GM13977 (cell line): ENCODE results near the gene SLC44A4.
"Not testable (repeated sequence)": the region's sequence is repeated elsewhere in the genome, so short reads cannot be mapped to it uniquely, and the experiment has no call there.

Experiments used
- DNase-seq: peaks from one replicate; pipeline ENCODE4 v3.0.0; 2012; ENCODE audit warnings: low spot score
- CTCF ChIP-seq: IDR thresholded peaks from 2 replicates; pipeline ENCODE4 v1.5.1; 2012; ENCODE audit warnings: mild to moderate bottlenecking, control low read depth; ENCODE audit not compliant: insufficient read depth; ENCODE audit errors: extremely low read depth, missing control alignments
- in situ Hi-C: fragments of 300-500 bp; cut with MboI; formaldehyde crosslinking; loops from one replicate; pipeline ENCODE4 v1.12.0; 2022; ENCODE audit warnings: low sequenced_read_pairs, low pct_unique_long_range_greater_than_20kb, mixed read lengths, inconsistent platforms; ENCODE audit not compliant: unreplicated experiment

Gene SLC44A4

GRCh38 chr6:31907158-31907813 lies 28.5 kb upstream of the SLC44A4 start:
- DNase-seq, result no peak
- TF ChIP-seq CTCF, result no peak
- in situ Hi-C loops, result no loop called here

- in situ Hi-C loops, DNase-seq: not testable (repeated sequence)
These were observed 27.9 kb upstream of the SLC44A4 start for GRCh38 chr6:31906727-31907126.

- no peak for DNase-seq
- in situ Hi-C loops, result no loop called here
- TF ChIP-seq CTCF, result no peak
These were observed 27.3 kb upstream of the SLC44A4 start for GRCh38 chr6:31906122-31906521.

- TF ChIP-seq CTCF, result no peak
- DNase-seq, result no peak
- in situ Hi-C loops, result no loop called here
These were observed 26.2 kb upstream of the SLC44A4 start for GRCh38 chr6:31905041-31905440.

GRCh38 chr6:31903957-31904356 lies 25.2 kb upstream of the SLC44A4 start:
- no peak for DNase-seq
- no peak for TF ChIP-seq CTCF
- in situ Hi-C loops, result no loop called here

GRCh38 chr6:31901953-31902643 lies 23.3 kb upstream of the SLC44A4 start, which contains the start of gene ZBTB12:
TSS of gene ZBTB12 (minus strand) at chr6:31902086. CDS start at chr6:31901305, 781 bp downstream.
- TF ChIP-seq CTCF, result no peak
- in situ Hi-C loops, result no loop called here
- DNase-seq, result peak; percentile 97

- no peak for TF ChIP-seq CTCF
- peak; percentile 85 for DNase-seq
- in situ Hi-C loops, result no loop called here
These were observed 22.7 kb upstream of the SLC44A4 start for GRCh38 chr6:31901415-31901952.
